Spinal cord (tissue), 10 donors: Measurements from ENCODE around the gene IFT27. TPM values are rescaled to one million over a fixed set of nuclear protein-coding genes. Genes with fewer than 3 reads are reported as not detected.
"Not testable (repeated sequence)": the region's sequence is repeated elsewhere in the genome, so short reads cannot be mapped to it uniquely, and the experiment has no call there.

Experiments used
- DNase-seq, 6 donors: peaks; one replicate each; pipeline versions ENCODE4 v3.0.0 to v3.0.0-alpha.2; 2013 to 2015; ENCODE audit warnings: low spot score in 6 of 6, low read depth in 4 of 6
- H3K27ac ChIP-seq: one replicate; pipeline ENCODE4 v1.5.1; 2013; ENCODE audit warnings: low read depth, low read length, control low read depth
- H3K27me3 ChIP-seq: one replicate; pipeline ENCODE4 v1.6.1; 2013; ENCODE audit warnings: low read length; ENCODE audit not compliant: control insufficient read depth, insufficient read depth
- H3K36me3 ChIP-seq: one replicate; pipeline ENCODE4 v1.6.1; 2013; ENCODE audit warnings: low read length; ENCODE audit not compliant: control insufficient read depth, insufficient read depth
- H3K4me1 ChIP-seq: one replicate; pipeline ENCODE4 v1.6.1; 2013; ENCODE audit warnings: low read length; ENCODE audit not compliant: control insufficient read depth, insufficient read depth
- H3K4me3 ChIP-seq: one replicate; pipeline ENCODE4 v1.5.1; 2013; ENCODE audit warnings: low read depth, low read length, control low read depth
- H3K9me3 ChIP-seq: one replicate; pipeline ENCODE4 v1.6.1; 2013; ENCODE audit warnings: low read length; ENCODE audit not compliant: control insufficient read depth, insufficient read depth
- WGBS: methylation state at CpG from one replicate; pipeline ENCODE4 v1.1.5; 2013; ENCODE audit warnings: missing lambda C conversion rate; ENCODE audit not compliant: insufficient coverage; 5-methylcytosine and 5-hydroxymethylcytosine counted together
- polyA plus RNA-seq, 2 donors: library from polyadenylated mRNA; unstranded; fragments of 120-200 nt; gene quantifications; one replicate each; pipeline ENCODE4 v1.2.1, GENCODE V29; 2013; ENCODE audit not compliant: insufficient read length in 2 of 2
- total RNA-seq, 2 donors: library from RNA; depleted of rRNA in 1 of 2; stranded (reverse); fragments of 120-200 nt in 1 of 2; fragments of >200 nt in 1 of 2; gene quantifications; one replicate each; pipeline versions ENCODE4 v1.2.3 to v1.2.4, GENCODE V29; 2013 to 2014
- donor health status: healthy.

IFT27 gene
- total and polyA plus RNA-seq, 4 donors, result 17.0 to 72.3 (median 55.1) TPM

DNA sequence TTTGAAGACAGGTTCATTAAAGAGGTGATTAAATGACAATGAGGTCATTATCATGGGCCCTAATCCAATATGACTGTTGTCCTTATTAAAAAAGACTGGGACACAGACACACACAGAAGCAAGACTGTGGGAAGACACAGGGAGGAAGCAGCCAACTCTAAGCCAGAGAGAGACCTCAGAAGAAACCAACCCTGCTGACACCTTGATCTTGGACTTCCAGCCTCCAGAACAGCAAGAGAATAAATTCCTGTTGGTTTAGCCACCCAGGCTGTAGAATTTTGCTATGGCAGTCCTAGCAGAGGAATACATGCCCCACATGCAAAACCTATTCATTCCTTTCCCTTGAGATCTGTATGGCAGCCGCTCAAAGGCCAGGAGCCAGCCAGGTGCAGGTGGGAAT is 36.7 kb downstream of the IFT27 start:
- WGBS, result 67% methylated on average over 1 of the region's 1 CpG
- Histone ChIP-seq H3K4me3 (no peak overlapping the region), H3K27ac (no peak overlapping the region), H3K27me3 (no peaks in the 10 kb centered on the region), H3K9me3 (no peaks in the 10 kb centered on the region), H3K4me1 (peaks cover 5% of the 10 kb centered on the region), H3K36me3 (no peaks in the 10 kb centered on the region)
- no peak for DNase-seq

DNA sequence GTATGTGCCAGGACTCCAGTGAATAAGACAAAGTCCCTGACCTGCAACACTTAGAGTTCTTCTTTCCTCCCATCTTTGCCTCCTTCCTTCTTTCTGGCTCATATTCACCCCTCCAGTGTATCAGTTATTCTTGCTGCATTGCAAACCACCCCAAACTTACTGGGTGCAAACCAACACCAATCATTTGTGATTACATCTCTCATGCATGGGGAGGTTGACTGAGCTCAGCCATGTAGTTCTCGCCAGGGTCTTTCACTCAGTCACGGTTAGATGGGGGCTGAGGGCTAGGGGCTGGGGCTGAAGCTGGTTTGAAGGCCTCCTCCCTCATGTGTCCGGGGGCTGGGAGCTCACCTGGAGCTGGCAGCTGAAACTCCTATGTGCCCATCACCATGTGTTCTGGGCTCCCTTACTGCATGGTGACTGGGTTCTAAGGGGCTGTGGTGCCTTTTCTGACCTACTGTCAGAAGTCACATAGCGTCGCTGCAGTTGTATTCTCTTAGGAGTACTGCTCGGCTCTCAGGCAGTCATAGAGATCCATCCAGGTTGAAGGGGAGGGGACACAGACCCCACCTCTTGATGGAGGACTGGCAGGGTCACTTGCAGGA is 37.4 kb downstream of the IFT27 start:
- no peaks in the 10 kb centered on the region for H3K27me3 ChIP-seq

DNA sequence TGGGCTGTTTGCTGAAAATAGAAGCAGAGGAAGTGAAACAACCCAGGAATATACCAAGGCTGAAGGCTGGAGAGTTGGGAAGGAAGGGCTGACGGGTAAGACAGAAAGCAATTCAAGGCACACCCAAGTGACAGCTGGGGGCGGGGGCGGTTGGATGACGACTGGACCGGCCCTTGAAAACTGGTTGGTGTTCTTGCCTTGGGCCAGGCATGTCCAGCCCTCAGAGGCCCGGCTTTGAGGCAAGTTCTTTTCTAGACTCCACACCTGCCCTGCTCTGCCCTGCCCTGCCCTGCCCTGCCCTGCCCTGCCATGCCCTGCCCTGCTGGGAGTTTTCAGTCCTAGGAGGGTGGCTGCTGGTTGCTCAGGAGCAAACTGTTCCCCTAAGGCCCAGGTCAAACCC is 38.1 kb downstream of the IFT27 start:
- H3K27me3 ChIP-seq, result no peaks in the 10 kb centered on the region
- no peak for DNase-seq
- no peaks in the 10 kb centered on the region for H3K36me3 ChIP-seq
- H3K4me3 ChIP-seq, result no peak overlapping the region
- WGBS, result 49% methylated on average over 6 of the region's 6 CpGs
- H3K4me1 ChIP-seq, result peaks cover 5% of the 10 kb centered on the region
- no peak overlapping the region for H3K27ac ChIP-seq
- H3K9me3 ChIP-seq, result no peaks in the 10 kb centered on the region

More for the DNA sequence above, 37.4 kb downstream of the IFT27 start:
- Histone ChIP-seq H3K9me3 (no peaks in the 10 kb centered on the region), H3K4me3 (no peak overlapping the region), H3K36me3 (no peaks in the 10 kb centered on the region), H3K27ac (no peak overlapping the region), H3K4me1 (peaks cover 5% of the 10 kb centered on the region)
- WGBS, result 92% methylated on average over 6 of the region's 6 CpGs
- DNase-seq, result no peak

GRCh38 chr22:36736701-36737320 is 39.1 kb downstream of the IFT27 start:
- no peaks in the 10 kb centered on the region for H3K9me3 ChIP-seq
- H3K4me1 ChIP-seq, result peaks cover 5% of the 10 kb centered on the region
- H3K27ac ChIP-seq, result no peak overlapping the region
- H3K36me3 ChIP-seq, result peaks cover 3% of the 10 kb centered on the region
- no peaks in the 10 kb centered on the region for H3K27me3 ChIP-seq
- H3K4me3 ChIP-seq, result no peak overlapping the region
- WGBS, result 80% methylated on average over 8 of the region's 10 CpGs
- no peak for DNase-seq

DNA sequence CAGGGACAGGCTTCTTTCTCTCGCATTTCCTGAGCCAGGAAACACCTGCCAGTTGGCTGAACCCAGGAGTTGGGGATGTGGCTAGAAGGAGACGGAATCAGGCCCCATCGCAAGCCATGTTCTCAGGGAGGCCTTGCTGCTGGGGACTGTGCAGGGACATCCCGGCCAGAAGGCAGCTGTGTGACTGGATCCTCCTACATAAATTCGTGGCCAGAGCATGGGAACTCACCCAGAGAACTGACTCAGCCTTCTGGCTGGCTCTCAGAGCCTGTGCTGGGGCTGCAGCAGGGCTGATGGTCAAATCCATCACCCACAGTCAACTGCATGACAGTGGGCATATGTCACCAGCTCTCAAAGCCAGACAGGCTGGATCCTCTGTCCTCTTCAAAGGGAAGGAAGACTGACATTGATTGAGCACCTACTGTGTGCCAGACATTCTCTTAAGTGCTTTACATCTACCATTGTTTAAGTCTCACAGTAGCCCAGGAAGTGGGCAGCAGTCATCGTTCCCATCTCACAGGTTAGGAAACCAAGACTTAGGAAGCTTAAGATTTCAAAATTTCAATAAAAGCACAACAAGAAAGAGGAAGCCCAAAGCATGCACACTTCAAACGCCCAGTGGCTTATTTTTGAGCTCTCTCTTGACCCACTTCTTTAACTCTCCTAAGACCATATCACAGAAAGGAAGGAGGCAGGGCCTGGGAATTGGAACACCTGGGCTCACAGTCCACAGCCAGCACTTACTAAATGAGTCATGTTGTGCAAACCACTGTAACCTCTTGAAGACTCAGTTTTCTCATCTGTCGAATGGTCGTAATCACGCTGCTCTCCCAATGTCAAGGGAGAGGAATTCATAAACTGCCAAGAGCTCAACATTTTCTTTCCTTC is 41.5 kb downstream of the IFT27 start:
- 57% methylated on average over 6 of the region's 10 CpGs for WGBS
- peaks cover 7% of the 10 kb centered on the region for H3K36me3 ChIP-seq
- no peak overlapping the region for H3K27ac ChIP-seq
- no peaks in the 10 kb centered on the region for H3K27me3 ChIP-seq
- no peak overlapping the region for H3K4me3 ChIP-seq
- no peaks in the 10 kb centered on the region for H3K9me3 ChIP-seq
- peaks cover 5% of the 10 kb centered on the region for H3K4me1 ChIP-seq
- peak in 1 of 6 donors; percentile 50 for DNase-seq

DNA sequence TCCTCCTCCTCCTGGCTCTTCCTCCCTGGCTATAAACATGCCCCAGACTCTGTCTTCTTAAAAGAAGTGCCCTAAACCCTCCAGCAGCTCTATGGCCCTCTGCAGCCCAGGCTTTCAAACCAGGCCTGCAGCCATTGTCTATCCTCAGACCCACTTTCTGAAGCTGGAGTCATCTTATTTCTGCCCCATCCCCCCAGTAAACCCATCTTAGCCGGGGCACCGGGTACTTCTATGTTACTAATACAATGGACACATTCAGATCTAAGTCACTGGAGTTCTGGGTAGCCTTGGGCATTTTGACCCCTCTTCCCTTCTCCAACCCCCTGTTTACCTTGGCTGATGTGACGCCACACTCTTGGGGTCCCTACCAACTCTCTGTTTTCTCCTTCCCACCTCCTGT is 42.6 kb downstream of the IFT27 start:
- Histone ChIP-seq H3K9me3 (no peaks in the 10 kb centered on the region), H3K27ac (no peak overlapping the region), H3K27me3 (no peaks in the 10 kb centered on the region), H3K4me3 (no peak overlapping the region), H3K4me1 (peaks cover 5% of the 10 kb centered on the region), H3K36me3 (peaks cover 7% of the 10 kb centered on the region)
- no peak for DNase-seq
- 60% methylated on average over 3 of the region's 3 CpGs for WGBS

DNA sequence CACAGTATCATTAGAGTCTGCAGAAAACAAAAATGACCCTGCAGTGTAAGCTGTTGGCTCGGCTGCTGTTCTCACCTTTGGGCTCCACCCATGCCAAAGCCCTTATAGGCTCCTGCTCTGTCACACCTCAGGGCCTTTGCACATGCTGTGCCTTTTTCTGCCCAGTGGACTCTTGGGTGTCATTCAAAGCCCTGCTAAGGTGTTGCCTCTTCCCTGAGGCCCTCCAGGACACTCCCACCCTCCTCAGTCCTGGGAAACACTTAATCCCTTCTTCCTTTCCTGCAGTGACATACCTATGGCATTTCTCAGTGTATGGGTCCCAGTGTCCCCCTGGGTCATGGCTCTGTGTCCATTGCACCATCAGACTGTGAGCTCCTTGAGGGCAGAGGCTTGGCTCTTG is 43.3 kb downstream of the IFT27 start:
- H3K4me1 ChIP-seq, result peaks cover 5% of the 10 kb centered on the region
- 73% methylated on average over 1 of the region's 1 CpG for WGBS
- H3K4me3 ChIP-seq, result no peak overlapping the region
- H3K36me3 ChIP-seq, result peaks cover 7% of the 10 kb centered on the region
- no peak for DNase-seq
- H3K27me3 ChIP-seq, result no peaks in the 10 kb centered on the region
- no peaks in the 10 kb centered on the region for H3K9me3 ChIP-seq
- H3K27ac ChIP-seq, result no peak overlapping the region

DNA sequence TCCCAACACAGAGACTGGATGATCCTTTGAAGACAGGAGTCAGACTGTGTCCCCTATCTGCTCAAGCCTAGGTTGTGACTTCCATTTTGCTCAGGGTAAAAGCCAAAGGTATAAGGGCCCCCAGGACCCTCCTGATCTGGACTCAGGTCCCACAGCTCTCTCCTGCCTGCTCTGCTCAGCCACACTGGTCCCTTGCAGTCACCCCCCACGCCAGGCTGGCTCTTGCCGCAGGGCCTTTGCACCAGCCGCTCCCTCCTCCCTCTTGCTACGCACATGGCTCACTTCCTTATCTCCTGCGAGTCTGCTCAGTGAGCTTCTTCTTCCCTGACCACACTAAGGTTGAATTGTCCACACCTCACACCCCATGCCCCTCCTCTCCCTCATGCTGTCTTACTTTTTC is 44.0 kb downstream of the IFT27 start:
- H3K27ac ChIP-seq, result no peak overlapping the region
- peaks cover 7% of the 10 kb centered on the region for H3K36me3 ChIP-seq
- H3K4me3 ChIP-seq, result no peak overlapping the region
- no peaks in the 10 kb centered on the region for H3K27me3 ChIP-seq
- H3K4me1 ChIP-seq, result peaks cover 2% of the 10 kb centered on the region
- WGBS, result 90% methylated on average over 5 of the region's 5 CpGs
- no peak for DNase-seq
- H3K9me3 ChIP-seq, result no peaks in the 10 kb centered on the region

- WGBS, result 90% methylated on average over 4 of the region's 6 CpGs
- not testable (repeated sequence) for H3K36me3 ChIP-seq, DNase-seq, H3K9me3 ChIP-seq, H3K27ac ChIP-seq, H3K4me3 ChIP-seq, H3K27me3 ChIP-seq, H3K4me1 ChIP-seq
Measured at GRCh38 chr22:36731321-36731720, 44.6 kb downstream of the IFT27 start.
